Erythroblast (primary cell): ENCODE data around the gene SPNS2.

Experiments used
- GATA1 ChIP-seq: IDR thresholded peaks from 2 replicates; pipeline ENCODE4 v1.6.1; 2011; ENCODE audit warnings: low read depth, mild to moderate bottlenecking, control low read depth, low read length, moderate library complexity
- POLR2A ChIP-seq: IDR thresholded peaks from 2 replicates; pipeline ENCODE4 v1.6.1; 2011; ENCODE audit warnings: mild to moderate bottlenecking, low read length

DNA sequence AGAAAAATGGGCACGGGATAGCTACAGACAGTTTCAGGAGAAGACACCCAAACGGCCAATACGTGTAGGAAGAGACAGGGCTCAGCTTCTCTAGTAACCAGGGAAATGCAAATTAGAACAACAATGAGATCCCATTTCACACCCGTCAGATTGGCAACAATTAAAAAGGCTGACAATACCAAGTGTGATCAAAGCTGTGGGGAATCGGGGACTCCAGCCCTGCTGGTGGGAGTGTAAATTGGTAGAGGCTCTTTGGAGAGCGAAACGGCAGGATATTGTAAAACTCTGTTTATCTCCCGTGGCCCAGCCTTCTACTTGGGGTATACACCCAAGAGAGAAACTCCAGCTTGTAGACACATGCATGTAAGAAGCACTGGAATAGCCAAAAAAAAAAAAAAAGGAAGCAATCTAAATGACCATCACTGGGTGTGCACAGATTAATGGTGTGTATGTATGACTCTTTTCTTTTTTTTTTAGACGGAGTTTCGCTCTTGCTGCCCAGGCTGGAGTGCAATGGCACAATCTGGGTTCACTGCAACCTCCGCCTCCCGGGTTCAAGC is 29.0 kb downstream of the SPNS2 start:
- TF ChIP-seq POLR2A (no peak), GATA1 (no peak)
